ENCODE results near the gene TEX38.

DNA sequence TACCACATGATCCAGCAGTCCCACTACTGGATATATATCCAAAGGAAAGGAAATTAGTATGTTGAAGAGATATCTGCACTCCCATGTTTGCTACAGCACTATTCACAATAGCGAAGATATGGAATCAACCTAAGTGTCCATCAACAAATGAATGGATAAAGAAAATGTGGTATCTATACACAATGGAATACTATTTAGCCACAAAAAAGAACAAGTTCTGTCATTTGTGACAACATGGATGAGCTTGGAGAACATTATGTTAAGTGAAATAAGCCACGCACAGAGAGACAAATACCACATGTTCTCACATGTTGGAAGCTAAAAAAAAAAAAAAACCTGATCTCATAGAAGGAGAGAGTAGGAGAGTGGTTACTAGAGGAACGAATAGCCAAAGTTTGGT is 21.2 kb upstream of the TEX38 start:
- TF ChIP-seq EZH2 (IDR thresholded peaks at IDR 0.05; ENCODE audit: insufficient read depth, poor library complexity, severe bottlenecking) (no peak), EZH2phosphoT487 (IDR thresholded peaks at IDR 0.05; ENCODE audit: insufficient read depth, low read depth) (no peak)
